Right kidney (tissue), 9 donors: ENCODE results near the gene HILPDA.

Experiments
- DNase-seq: peaks from one replicate; pipeline ENCODE4 v3.0.0-alpha.2; 2016
- long read RNA-seq, 8 donors: transcript quantifications; one replicate each; lab custom pipeline, GENCODE V29; 2026

Gene HILPDA, protein sequence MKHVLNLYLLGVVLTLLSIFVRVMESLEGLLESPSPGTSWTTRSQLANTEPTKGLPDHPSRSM
- long read RNA-seq, donor 1, transcript HILPDA-201 (2 exons, 1,349 nt), result major isoform, 15 of 21 reads
- long read RNA-seq, donor 1, partial matches to known transcripts, result 5 of 21 reads
- long read RNA-seq, donor 1, other reads (novel, unspliced or antisense), result 0 of 21 reads
- long read RNA-seq, donor 2, transcript HILPDA-201 (2 exons, 1,349 nt), result major isoform, 8 of 10 reads
- long read RNA-seq, donor 2, partial matches to known transcripts, result 0 of 10 reads
- long read RNA-seq, donor 2, other reads (novel, unspliced or antisense), result 0 of 10 reads
- long read RNA-seq, donor 3, transcript HILPDA-201 (2 exons, 1,349 nt), result major isoform, 8 of 8 reads
- long read RNA-seq, donor 3, partial matches to known transcripts, result 0 of 8 reads
- long read RNA-seq, donor 3, other reads (novel, unspliced or antisense), result 0 of 8 reads
- long read RNA-seq, donor 4, transcript HILPDA-201 (2 exons, 1,349 nt), result major isoform, 18 of 22 reads
- long read RNA-seq, donor 4, partial matches to known transcripts, result 0 of 22 reads
- long read RNA-seq, donor 4, other reads (novel, unspliced or antisense), result 0 of 22 reads
- long read RNA-seq, donor 5, transcript HILPDA-201 (2 exons, 1,349 nt), result major isoform, 16 of 18 reads
- long read RNA-seq, donor 5, partial matches to known transcripts, result 0 of 18 reads
- long read RNA-seq, donor 5, other reads (novel, unspliced or antisense), result 0 of 18 reads
- long read RNA-seq, donor 6, transcript HILPDA-201 (2 exons, 1,349 nt), result major isoform, 10 of 24 reads
- long read RNA-seq, donor 6, partial matches to known transcripts, result 11 of 24 reads
- long read RNA-seq, donor 6, other reads (novel, unspliced or antisense), result 0 of 24 reads
- long read RNA-seq, donor 7, transcript HILPDA-201 (2 exons, 1,349 nt), result major isoform, 16 of 37 reads
- long read RNA-seq, donor 7, partial matches to known transcripts, result 17 of 37 reads
- long read RNA-seq, donor 7, other reads (novel, unspliced or antisense), result 0 of 37 reads
- long read RNA-seq, donor 8, transcript HILPDA-201 (2 exons, 1,349 nt), result major isoform, 15 of 16 reads
- long read RNA-seq, donor 8, partial matches to known transcripts, result 0 of 16 reads
- long read RNA-seq, donor 8, other reads (novel, unspliced or antisense), result 0 of 16 reads

DNA sequence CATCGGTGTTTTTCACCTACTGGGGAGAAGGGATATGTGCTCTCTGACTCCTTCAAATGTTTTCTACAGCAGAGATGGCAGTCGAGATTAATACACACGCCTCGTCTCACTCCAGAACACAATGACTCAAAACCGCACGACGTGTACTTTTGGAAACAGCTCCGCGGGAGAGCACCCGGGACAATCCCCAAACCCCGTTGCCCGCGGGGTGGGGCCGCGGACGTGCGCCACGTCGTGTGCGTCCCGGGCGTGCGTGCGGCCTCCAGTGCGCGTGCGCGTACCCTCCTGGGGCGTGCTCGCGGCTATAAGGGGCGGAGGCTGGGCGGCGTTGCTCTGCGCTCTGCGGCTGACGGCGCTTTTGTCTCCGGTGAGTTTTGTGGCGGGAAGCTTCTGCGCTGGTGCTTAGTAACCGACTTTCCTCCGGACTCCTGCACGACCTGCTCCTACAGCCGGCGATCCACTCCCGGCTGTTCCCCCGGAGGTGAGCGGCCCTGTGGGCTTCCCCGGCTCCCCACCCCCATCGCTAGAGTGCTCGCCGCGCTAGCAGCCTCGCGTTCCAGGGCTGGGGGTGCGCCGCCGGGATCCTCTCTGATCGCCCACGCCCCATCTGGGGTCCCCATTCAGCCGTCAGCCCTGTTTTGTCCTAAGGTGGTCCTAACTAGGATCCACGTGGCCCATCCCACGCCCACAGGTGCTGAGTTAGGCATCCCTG, at the start of gene HILPDA:
Gene HILPDA, plus strand, starts transcription at position 336 of the 712 bp plus-strand sequence. CDS start 1,391 bp downstream, outside the sequence.
- peak; percentile 97 for DNase-seq

DNA sequence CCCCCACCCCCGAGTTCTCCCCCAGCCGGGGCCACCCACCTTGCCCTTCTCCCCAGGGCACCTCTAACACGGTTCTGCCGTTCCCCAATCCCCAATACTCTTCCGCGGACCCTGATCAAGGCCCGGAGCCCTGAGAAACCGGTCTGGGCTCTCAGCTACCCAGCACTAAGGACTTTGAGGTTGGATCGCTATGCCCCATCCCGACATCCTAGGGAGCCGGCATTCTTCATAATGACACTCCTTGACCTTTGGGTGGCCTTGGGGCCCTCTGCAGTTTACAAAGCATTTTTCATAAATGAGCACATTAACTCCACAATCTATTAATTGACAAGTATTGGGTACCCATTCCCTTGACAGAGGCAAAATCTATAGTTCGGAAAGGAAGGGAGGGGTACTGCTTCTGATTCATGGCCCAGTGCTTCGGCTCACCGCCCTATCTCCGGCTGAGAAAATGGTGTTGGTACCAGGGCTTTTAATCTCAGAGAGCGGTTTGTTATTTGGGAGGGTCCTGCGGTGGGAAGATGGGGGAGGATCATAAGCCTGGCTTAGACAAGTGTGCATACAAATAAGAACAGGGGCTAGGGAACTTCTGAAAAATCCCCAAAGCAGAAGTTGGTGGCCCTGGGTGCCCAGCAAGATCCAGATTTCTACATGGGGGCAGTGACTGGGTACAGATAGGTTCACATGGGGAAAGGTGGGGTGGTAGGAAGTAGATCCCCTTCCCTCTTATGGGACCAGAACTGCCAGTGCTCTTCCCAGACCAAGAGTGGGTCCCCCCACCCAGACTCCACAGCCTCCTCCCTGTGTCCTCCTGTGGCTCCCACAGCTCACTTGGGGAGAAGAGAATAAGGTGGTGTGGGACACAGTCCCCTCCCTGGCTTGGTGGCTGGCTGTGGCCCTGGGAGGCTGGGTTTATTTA, 49.1 kb upstream of the HILPDA start:
- DNase-seq, result peak; percentile 25

DNA sequence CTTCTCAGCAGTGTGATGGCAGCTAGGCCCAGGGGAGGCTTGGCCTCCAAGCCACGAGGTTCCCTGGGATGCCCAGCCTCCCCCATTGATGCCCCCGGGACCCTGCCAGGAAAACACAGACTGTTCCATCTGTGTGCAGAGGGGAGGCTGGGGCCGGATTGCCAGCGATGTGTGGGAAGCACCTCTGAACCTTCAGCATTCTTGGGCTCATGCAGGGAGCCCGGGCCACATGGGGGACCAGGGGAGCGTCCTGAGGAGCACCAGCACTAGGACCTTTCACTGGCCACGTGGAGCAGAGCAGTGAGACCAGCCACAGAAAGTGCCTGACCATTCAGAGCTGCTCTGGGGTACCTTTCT, 48.5 kb upstream of the HILPDA start:
- no peak for DNase-seq

DNA sequence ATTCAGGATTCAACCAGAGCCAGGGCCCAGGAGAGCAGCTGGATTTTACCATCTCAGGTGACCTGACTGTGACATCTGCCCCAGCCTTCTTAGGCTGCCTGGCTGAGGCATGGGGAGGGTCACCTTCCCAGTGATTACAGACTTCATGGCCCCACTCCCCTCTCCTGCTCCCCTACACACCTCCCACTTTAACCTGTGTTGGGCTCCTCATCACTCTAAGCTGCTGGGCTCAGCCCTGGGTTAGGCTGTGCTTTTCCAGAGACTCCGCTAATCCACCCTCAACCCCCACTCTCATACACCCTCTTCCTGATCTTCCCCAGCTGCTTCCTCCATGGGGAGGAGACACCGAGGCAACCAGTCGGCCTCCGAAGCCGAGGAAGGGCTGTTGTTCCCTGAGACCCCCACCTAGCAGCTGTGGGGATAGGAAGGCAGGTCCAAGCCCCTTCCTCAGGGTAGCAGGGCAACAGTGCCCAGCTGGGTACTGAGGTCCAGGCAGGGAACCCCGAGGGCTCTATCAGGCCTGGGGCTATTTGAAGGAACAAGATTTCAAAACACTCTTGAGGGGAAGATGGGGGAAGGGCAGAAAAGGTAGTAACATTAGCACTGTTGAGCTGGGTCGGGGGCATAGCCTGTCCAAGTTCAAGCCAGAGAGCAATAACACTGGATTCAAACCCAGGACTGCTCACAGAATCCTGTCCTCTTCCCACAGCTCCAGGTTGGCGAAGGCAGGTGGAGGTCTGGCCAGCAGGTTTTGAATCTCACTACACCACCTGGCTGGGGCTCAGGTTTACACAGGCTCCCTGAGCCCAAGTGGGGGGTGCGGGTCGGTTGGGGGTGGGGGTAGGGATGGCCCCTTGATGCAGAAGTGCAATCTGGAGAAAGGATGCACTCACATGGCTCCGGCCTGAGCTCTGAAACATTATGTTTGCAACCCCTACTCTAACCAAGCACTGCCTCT, 47.6 kb upstream of the HILPDA start:
- DNase-seq, result peak; percentile 31

DNA sequence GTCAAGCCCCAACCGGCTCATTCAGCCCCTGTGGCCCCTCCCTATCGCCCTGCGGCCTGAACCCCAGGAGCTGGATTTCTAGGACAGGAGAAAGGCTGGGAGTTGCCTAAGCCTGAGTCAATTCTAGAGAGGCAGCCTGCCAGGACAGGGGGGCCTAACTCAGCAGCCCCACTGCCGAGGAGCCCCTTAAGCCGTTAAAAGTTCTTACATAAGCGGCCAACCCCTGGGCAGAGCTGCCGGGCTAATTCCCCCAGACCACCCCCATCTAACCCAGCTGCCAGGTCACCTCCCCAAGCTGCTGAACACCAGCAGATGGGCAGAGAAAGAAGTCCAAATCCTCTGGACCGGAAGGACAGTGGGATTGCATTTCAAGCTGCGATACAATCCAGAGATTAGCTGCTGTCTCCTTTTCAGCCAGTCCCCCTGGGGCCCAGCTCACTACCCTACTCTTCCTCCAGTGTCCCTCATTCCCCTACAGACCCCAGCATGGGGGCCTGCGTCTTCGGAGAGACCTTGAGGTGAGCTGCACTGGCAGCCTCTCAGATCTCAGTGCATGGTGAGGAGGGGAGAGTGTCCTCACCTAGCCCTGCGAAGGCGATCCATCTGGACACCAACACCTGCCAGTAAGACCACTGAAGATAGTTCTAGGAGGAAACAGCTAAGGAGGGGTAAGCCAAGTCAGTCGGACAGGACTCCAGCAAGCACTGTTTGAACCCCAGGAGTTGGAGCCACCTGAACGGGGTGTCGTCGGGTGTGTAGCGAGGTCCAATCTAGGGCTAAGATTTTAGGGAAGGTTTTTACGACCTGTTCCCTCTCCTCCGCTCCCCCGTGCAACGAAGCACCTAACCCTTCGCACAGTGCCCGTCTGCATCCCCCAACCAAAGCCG, 46.7 kb upstream of the HILPDA start:
- no peak for DNase-seq

DNA sequence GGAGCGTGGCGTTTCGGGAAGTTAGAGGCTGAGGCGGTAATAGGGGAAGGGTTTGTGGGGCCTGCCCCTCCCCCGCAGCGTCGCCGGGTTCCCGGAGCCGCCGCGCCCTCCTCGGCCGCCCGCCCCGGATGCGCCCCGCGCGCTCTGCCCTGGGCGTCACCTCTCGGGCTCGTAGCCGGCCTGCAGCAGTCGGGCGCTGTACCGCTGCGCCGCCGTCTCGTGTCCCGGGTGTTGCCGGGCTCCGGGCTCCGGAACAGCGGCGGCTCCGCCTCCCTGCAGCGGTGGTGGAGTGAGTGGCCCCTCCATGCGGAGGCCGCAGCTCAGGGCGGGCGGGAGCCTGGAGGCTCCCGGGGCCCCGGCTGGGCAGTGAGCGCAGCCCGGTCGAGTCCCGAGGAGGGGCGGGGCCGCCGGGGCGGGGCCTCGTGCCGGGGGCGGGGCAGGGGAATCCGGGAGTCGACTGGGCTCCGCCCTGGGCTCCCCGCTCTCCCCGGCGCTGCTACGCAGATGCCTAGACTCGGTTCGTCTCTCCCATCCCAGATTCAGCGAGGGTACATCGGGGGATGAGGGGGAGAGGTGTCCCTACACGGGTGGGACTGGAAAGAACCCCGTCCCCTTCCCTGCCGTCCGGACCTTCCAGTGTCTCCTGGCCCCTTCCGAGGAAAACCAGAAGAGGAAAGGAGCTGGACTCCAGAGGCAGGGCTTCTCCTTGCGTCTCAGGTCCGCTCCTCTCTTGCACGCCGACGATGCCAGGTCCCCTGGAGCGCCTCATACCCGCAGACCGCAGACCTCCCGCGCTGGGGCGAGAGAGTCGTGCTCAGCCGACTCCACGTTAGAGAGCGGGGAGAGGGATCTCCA, 45.9 kb upstream of the HILPDA start, which contains the start of gene IMPDH1:
Gene IMPDH1, minus strand, starts transcription at position 387 of the 855 bp plus-strand sequence. Its CDS starts 81 bp downstream, at position 306.
- DNase-seq, result peak; percentile 91

DNA sequence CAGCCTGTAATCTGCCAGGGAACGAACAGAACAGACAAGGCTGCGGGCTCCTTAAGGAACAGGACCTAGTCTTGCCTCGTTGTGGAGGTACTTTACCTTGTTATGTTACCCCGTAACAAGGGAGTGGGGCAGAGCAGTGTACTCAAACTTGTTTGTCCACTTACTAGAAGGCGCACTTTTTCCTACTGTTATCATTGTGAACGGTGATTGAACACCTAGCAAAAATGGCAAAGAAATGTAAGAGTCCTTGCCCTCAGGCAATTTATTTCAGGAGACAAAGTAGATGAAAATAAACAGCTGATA, 45.3 kb upstream of the HILPDA start:
- no peak for DNase-seq

DNA sequence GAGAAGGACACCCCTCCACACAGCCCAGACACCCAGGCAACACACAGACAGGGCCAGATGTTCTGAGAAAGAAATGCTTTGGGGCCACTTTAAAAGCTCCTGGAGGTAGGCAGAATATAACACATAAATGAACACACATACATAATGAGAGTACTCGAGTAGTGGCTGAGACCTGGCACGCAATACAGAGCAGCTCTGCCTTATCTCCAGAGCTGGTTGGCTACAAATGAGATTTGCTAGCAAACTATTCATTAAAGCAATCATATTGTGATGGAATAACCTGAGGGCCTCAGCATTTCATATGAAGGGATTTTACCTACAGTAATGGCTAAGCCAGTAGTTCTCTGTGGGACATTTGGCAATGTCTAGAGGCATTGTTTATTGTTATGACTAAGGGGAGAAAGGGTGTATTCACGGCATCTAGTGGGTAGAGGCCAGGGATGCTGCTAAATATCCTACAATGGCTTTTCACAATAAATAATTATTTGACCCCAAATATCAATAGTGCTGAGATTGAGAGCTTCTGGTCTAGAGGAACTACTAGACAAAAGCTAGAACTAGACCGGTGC, 40.4 kb upstream of the HILPDA start:
- no peak for DNase-seq

DNA sequence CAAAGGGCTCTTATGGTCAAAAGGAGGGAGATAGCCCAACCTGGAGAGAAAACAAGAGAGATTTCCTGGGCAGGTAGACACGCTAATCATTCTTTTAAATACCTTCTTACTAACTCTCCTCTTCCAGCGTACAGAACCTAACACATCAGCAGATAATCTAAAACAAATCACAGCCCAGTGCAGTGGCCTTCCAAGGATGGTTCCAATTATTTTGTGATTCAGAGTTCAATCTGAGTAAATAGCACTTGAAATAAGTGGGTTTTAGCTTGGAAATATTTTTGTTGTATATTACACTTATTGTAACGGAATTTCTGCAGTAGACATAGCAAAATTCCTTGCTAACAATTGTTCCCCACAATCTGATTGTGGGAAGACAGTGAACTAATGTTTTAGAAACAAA, 38.6 kb upstream of the HILPDA start:
- DNase-seq, result no peak

DNA sequence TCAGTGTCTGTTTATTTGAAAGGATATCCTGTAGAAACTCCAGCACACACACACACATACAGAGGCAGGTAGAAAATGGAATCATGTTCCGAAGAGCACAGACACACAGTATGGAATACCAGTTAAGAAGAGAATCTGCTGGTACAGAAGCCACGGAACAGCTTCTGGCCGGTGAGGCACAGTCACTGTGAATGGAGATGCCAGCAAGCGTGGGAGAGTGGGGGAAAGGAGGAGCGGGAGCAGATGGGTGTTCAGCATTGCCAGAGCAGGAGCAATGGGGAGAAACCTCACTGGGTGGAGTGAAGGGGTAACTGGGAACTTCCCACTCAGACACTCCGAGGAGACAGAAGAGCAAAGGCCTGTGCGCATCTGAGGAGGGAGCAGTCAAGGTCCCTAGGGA, 36.4 kb upstream of the HILPDA start:
- no peak for DNase-seq

DNA sequence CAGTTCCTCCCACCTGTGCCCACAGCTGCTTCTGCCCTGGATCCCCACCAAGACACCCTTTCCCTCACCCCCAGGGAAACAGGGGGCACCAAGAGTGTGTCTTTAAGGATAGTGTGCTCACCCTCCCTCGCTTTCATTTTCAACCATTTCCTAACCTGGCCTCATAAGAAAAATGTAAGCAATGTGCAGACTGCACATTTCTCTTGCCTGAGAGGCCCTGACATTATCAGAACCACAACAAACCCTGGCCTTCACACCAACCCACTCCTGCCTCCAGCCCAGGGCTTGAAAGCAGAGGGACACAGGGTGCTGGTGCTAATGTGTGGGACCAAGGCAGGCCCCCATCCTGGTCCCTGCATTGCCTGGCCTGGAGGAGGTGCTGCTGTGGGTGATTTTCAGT, 34.9 kb upstream of the HILPDA start:
- DNase-seq, result no peak

DNA sequence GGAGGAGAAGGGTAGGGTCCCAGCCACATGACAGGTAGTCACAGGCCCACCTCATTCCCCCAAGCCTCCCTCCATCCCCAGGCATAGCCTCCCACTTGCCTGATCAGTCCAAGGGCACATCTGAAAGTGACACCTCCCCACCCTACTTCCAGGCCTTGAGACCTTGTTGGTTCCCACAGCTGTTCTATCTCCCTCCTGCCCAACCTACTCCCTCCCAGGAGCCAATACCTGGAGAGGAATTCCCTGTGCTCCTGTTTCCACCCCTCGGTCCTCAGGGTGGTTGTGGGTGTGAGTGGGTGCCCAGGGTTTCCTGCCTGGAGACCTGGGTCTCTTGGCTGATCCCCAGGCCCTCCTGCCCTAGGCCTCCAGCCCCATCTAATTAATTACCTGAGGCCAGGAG, 34.3 kb upstream of the HILPDA start:
- no peak for DNase-seq

DNA sequence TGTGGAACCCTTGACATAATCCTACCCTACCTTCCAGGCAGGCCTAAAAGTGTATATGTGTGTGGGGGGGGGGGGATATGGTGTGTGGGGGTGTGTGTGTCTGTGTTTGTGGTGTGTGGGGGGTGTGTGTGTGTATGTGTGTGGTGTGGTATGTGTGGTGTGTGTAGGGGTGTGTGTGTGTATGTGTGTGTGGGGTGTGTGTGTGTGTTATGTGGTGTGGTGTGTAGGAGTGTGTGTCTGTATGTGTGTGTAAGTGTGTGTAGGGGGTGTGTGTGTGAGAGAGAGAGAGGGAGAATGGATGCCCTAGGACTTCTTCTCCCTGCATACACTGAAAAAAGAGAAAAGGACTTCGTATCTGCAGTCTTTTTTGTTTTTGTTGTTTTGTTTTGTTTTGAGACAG, 33.6 kb upstream of the HILPDA start:
- no peak for DNase-seq

DNA sequence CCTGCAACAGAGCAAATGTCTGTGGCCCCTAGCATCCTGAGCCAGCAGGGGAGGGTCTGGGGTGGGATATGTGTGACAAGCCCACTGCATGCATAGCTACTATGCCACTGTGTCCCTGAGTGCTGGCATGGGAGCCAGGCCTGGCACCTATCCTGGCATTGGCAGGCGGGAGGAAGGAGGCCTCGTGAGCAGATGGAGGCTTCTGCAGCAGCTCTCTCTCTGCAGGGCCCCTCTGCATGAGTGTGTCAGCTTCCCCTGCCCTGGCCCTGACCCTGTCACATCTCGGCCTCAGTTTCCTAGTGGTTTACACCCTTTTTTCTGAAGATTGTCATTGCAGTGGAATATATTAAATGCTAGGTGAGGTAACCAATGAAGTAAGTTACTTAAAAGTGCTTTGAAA, 32.8 kb upstream of the HILPDA start:
- DNase-seq, result no peak

DNA sequence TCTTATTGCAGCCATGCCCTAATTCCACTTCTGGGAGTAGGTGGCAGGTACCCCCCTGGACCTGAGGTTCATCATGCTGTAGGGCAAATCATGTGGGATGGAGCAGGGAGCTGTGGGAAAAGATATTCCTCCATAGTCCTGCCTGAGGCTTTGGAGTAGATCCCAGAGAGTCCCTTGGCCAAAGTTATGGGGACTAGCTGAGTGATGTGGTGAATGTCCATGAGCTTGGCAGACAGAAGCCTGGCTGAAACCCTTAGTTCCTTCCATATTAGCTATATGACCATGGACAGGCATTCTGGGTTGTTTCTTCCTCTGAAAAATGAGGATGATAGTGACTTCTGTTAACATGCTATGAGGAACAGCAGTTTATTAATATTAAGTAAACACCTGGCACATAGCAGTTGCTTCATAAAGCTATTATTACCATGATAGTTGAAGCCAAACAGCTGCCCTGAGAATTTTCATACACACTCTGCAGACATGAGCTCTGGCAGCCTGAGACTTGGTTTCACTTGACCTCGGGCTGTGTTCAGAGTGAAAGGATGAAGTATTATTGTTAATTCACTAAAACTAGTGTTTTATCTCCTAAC, 30.9 kb upstream of the HILPDA start:
- no peak for DNase-seq

DNA sequence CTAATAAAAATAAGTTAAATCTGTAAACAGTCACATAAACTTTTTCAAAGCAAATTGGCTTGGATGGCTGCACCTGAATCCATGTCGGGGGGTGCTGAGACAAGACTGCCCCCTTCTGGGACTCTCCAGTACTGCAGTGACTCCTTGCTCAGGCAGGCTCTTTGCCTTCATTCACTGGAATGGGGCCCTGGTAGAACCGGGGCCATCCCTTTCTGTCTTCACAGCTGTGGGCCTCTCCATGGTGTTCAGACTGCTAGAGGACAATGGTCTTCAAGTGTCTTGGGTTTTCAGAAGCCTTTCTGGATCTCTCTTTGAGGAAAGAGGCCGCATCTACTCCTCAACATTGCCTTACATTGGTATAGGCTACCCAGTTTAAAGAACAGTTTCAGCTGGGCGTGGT, 29.8 kb upstream of the HILPDA start:
- peak; percentile 27 for DNase-seq

DNA sequence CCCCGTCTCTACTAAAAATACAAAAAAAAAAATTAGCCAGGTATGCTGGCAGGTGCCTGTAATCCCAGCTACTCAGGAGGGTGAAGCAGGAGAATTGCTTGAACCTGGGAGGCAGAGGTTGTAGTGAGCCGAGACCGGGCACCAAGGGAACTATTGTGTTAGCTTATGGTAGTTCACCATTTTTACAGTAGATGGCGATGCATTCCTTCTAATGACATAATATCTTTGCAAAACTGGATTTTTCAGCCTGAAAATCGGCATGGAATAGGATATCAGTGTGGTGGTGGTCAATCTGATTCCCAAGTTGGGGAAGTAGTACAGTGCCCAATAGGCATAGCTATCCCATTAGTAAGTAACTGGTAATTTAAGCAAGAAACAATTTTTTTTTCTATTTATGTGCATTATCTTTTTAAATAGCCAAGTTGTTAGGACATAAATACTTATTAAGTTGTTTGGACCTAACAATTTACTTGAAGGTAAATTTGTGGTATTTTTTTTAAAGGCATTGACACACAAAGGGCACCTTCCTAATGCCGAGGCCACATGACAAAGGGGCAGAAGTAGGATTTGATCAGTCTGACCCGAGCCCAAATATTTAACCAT, 28.3 kb upstream of the HILPDA start:
- DNase-seq, result peak; percentile 31
